Heart left ventricle (tissue), 16 donors: ENCODE measurements around the gene LIN28B. TPM values are rescaled to one million over a fixed set of nuclear protein-coding genes. Genes with fewer than 3 reads are reported as not detected.

ENCODE experiments used
- ATAC-seq, 4 donors: fragments of 200-7000 bp; cut with Tn5 transposase; one replicate each; pipeline ENCODE4 v1.9.1; 2020 to 2022; ENCODE audit warnings: moderate library complexity in 4 of 4, mild to moderate bottlenecking in 3 of 4, moderate number of reproducible peaks in 1 of 4
- DNase-seq, 5 donors: peaks; one replicate each; pipeline ENCODE4 v3.0.0-alpha.2; 2020
- H3K27ac ChIP-seq, 12 donors: fragments of 200-600 bp; sonication (generic) in 4 of 12; one replicate each; pipeline versions ENCODE4 v1.5.0 to v1.8.0; 2016 to 2022; ENCODE audit warnings: mild to moderate bottlenecking in 2 of 12
- H3K27me3 ChIP-seq, 9 donors: fragments of 200-600 bp; sonication (generic) in 2 of 9; one replicate each; pipeline versions ENCODE4 v1.5.1 to v1.8.0; 2016 to 2022; ENCODE audit warnings: mild to moderate bottlenecking in 3 of 9
- H3K36me3 ChIP-seq, 9 donors: fragments of 200-600 bp; sonication (generic) in 2 of 9; one replicate each; pipeline versions ENCODE4 v1.5.0 to v1.8.0; 2018 to 2022; ENCODE audit warnings: mild to moderate bottlenecking in 2 of 9
- H3K4me1 ChIP-seq, 12 donors: fragments of 200-600 bp; sonication (generic) in 4 of 12; one replicate each; pipeline versions ENCODE4 v1.5.0 to v1.8.0; 2016 to 2022; ENCODE audit warnings: mild to moderate bottlenecking in 3 of 12
- H3K4me3 ChIP-seq, 12 donors: fragments of 200-600 bp; sonication (generic) in 4 of 12; one replicate each; pipeline versions ENCODE4 v1.5.0 to v1.8.0; 2017 to 2022; ENCODE audit warnings: mild to moderate bottlenecking in 9 of 12, moderate library complexity in 4 of 12
- H3K9me3 ChIP-seq, 12 donors: fragments of 200-600 bp; sonication (generic) in 4 of 12; one replicate each; pipeline versions ENCODE4 v1.5.0 to v1.8.0; 2016 to 2022; ENCODE audit warnings: mild to moderate bottlenecking in 1 of 12
- CTCF ChIP-seq, 12 donors: fragments of 200-600 bp; sonication (generic) in 4 of 12; IDR thresholded peaks; one replicate each; pipeline versions ENCODE4 v1.5.0 to v1.8.0; 2018 to 2022; ENCODE audit warnings: antibody characterized with exemption in 12 of 12, mild to moderate bottlenecking in 5 of 12
- POLR2A ChIP-seq, 2 donors: fragments of 450-650 bp; IDR thresholded peaks; one replicate each; pipeline ENCODE4 v1.6.1; 2017; ENCODE audit warnings: antibody characterized with exemption in 2 of 2, mild to moderate bottlenecking in 2 of 2, moderate library complexity in 2 of 2
- WGBS, 4 donors: extraction: QIAGEN DNeasy Blood & Tissue Kit in 2 of 4; methylation state at CpG; one replicate each; pipeline versions ENCODE4 v1.1.5 to v1.1.7; 2013 to 2018; 5-methylcytosine and 5-hydroxymethylcytosine counted together
- intact Hi-C, 10 donors: fragments of 100-400 bp; cut with DNase I; formaldehyde crosslinking; loops; one replicate each; pipeline versions ENCODE4 v1.11.1 to v1.14.2; 2022
- polyA plus RNA-seq, 2 donors: library from polyadenylated mRNA; stranded (reverse); fragments of 200-250 nt; gene quantifications; one replicate each; pipeline ENCODE4 v1.2.3, GENCODE V29; 2013
- total RNA-seq, 9 donors: library from RNA; depleted of rRNA in 2 of 9; stranded (reverse); fragments of >200 nt in 2 of 9; fragmentation: NEBNext Ultra II Directional in 3 of 9; extraction: Animal tissue kit (Norgen Biotek cat#: 25700) in 3 of 9; gene quantifications; one replicate each; pipeline versions ENCODE4 v1.1.0 to v1.2.4, GENCODE V29; 2016 to 2023
- donor health status: ischemic (EF 13 %, LVEDD 7.1; RV severe dilation, severe dysfunction).
- donor health status: healthy with polysubstance abuse.
- donor health status: DM: no; HTN: yes; CAD: no.
- donor health status: DM: no; HTN: no; CAD: no.
- donor health status: ischemic (EF 25% LVEDD 6.9; RV normal size, moderate dysfunction).
- donor health status: ischemic (EF 25% LVEDD 5.7; RV mildly dilated, moderate dysfunction).
- donor health status: healthy.
- donor health status: DM: yes; HTN: yes; CAD: no.
- donor health status: ischemic (EF 35%, LVEDD 5.7; RV mildly dilated, moderate dysfunction).
- donor health status: nonischemic (EF 11% LVEDD 7.7; RV severe dilation, severe dysfunction).
- donor health status: DM: yes; HTN: yes; CAD: no.
- donor health status: PGD.
- donor health status: ischemic (EF 29% LVEDD 5.4; RV normal size, mild dysfunction).
- donor health status: nonischemic (EF 23%, LVEDD 6.1; RV moderate dilation, normal function).

LIN28B gene
- total and polyA plus RNA-seq, 11 donors: not detected

DNA sequence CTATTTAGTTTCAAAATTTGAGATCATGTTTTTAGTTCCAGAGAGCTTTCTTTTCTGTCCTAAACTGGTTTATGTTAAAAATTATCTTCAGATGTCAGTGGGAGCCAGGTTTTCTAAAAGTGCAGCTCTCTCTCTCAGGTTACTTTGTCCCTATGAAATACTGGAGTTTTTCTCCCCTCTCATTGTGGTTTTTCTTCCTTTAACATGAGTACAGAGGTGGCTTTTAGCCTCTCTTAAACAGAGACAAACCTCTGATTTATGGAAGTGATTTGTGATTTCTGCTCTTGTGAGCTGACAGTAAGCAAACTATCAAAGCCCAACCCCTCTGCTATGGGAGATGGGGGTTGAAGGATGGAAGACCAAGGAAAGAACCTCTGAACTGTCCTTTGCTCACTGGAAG, 85.7 kb downstream of the LIN28B start:
- Histone ChIP-seq H3K4me1 (no peaks in the 10 kb centered on the region), H3K27me3 (no peaks in the 10 kb centered on the region), H3K9me3 (no peaks in the 10 kb centered on the region), H3K27ac (no peak overlapping the region), H3K36me3 (no peaks in the 10 kb centered on the region), H3K4me3 (no peak overlapping the region)
- DNase-seq: no peak
- TF ChIP-seq CTCF (IDR thresholded peaks at IDR 0.05) (no peak), POLR2A (IDR thresholded peaks at IDR 0.05) (no peak)
- no peak for ATAC-seq
- intact Hi-C loops: no loop called here

DNA sequence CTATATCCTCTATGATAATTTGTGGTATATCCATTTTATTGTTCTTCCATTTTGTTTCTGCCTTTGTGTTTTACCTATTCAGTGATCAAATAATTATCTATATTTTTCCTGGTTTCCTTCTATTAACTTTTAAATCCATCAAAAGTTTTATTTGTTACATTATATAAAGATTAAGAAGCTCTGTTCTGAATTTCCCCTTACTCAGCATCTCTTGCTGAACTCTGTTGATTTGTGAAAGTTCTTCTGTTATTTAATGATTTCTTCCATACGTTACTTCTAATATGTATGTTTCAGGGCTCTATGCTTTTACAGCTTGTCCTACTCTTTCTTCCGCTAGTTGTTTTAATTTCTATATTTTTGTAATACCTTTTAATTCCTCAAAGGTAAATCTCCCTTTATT, 87.1 kb downstream of the LIN28B start:
- no peaks in the 10 kb centered on the region for H3K27me3 ChIP-seq
- H3K27ac ChIP-seq: no peak overlapping the region
- H3K4me3 ChIP-seq: no peak overlapping the region
- intact Hi-C loops: no loop called here
- 92 to 96% (median 93%) methylated on average over 2 of the region's 2 CpGs for WGBS, 4 donors
- no peak for ATAC-seq
- no peaks in the 10 kb centered on the region for H3K4me1 ChIP-seq
- no peaks in the 10 kb centered on the region for H3K9me3 ChIP-seq
- no peak for TF ChIP-seq POLR2A (IDR thresholded peaks at IDR 0.05)
- no peak for TF ChIP-seq CTCF (IDR thresholded peaks at IDR 0.05)
- no peak for DNase-seq
- H3K36me3 ChIP-seq: no peaks in the 10 kb centered on the region

GRCh38 chr6:105045526-105045925, 88.6 kb downstream of the LIN28B start:
- Histone ChIP-seq H3K9me3 (no peaks in the 10 kb centered on the region), H3K27me3 (no peaks in the 10 kb centered on the region), H3K4me1 (no peaks in the 10 kb centered on the region), H3K36me3 (no peaks in the 10 kb centered on the region), H3K27ac (no peak overlapping the region), H3K4me3 (no peak overlapping the region)
- TF ChIP-seq POLR2A (IDR thresholded peaks at IDR 0.05): no peak
- no peak for TF ChIP-seq CTCF (IDR thresholded peaks at IDR 0.05)
- DNase-seq (no peak), ATAC-seq (no peak)
- intact Hi-C loops: no loop called here
- 90 to 100% (median 97%) methylated on average over 1 of the region's 1 CpG for WGBS, 4 donors

DNA sequence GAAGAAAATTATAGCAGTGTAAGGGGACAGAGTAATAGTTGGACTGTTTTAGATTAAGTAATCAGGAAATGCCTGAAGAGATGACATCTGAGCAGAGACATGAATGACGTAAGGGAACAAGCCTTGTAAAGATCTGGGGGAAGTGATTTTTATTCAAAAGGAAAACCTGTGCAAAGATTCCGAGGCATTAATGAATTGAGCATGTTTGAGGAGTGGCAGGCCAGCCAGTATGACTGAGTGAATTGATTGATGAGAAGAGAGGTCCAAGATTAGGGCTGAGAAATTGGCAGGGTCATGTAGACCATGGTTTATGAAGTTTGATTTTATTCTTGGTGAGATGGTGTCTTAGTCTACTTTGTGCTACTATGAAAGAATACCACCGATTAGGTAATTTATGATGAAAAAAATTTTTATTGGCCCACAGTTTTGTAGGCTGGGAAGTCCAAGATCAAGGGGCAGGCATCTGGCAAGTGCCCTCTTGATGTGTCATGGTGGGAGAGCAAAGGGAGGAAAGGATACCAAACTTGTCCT, 95.1 kb downstream of the LIN28B start:
- Histone ChIP-seq H3K9me3 (peaks cover 0 to 9% (median 0%) of the 10 kb centered on the region in 12 donors), H3K36me3 (no peaks in the 10 kb centered on the region), H3K27me3 (no peaks in the 10 kb centered on the region), H3K27ac (no peak overlapping the region), H3K4me3 (no peak overlapping the region), H3K4me1 (no peaks in the 10 kb centered on the region)
- TF ChIP-seq POLR2A (IDR thresholded peaks at IDR 0.05): no peak
- TF ChIP-seq CTCF (IDR thresholded peaks at IDR 0.05): no peak
- WGBS, 4 donors: 49 to 68% (median 53%) methylated on average over 3 of the region's 3 CpGs
- no peak for DNase-seq
- no peak for ATAC-seq
- intact Hi-C loops: no loop called here
